GM18520 (cell line): ENCODE results near the gene GMPR.

Source experiments
- ATAC-seq: cut with Tn5 transposase; IDR thresholded peaks from one replicate; pipeline ENCODE4 v1.9.1; 2021; ENCODE audit not compliant: unreplicated experiment

GMPR gene

GRCh38 chr6:16270178-16270794 is 31.9 kb downstream of the GMPR start:
- no peak for ATAC-seq

GRCh38 chr6:16271428-16271827 is 33.0 kb downstream of the GMPR start:
- no peak for ATAC-seq

DNA sequence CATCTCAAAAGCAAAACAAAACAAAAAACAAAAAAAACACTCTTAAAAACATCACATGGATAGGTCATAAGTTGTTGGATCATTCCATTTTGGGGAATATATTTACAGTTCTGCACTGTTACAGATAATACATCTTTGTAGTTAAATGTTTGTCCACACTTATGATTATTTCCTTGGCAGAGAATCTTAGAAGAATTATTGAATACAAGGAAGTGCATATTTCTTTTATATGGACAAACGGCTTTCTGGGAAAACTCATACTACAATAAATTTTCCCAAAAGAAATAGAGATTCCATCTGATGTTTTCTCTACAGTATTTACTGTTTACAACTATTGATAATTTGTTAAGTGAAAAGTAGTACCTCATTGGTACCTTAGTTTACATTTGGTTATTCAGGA is 33.8 kb downstream of the GMPR start:
- ATAC-seq = no peak

DNA sequence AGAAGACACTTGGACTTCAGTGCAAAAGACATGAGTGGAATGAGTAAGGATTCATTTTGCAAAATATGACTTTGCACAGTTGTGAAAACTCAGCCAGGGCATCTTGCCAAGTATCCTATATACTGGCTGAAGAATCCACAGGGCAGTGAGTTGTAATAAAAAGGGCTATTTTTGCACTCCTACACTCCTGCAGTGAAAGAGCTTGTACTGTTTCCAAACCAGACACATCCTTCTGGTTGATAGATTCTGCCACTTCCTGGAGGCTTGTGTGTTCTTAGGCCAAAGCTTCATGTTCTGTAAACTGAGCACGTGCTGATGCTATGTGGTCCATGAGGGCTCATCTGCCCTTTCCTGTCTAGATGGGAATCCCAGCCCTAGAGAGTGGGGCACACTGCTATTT is 34.9 kb downstream of the GMPR start:
- ATAC-seq = no peak

DNA sequence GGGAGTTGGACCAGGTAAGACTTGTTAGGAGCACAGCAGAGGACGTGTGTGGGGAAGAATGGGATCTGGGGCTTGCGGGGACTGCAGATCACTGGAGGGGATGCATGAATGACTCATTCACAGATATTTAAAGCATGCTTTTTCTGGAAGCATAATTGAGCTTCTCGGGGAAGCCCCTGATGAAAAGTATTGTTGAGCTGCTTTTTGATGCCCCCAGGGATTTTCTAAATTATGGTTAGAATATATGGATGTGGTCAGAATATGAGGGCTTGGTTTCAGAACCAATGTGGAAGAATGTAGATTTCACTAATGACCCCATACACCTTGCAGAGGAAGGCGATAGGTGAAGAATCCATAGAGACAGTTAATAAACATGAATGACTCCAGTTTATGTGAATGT is 36.1 kb downstream of the GMPR start:
- ATAC-seq = no peak

- ATAC-seq = no peak
These were observed 36.6 kb downstream of the GMPR start for GRCh38 chr6:16274885-16275589.

- ATAC-seq = no peak
These were observed 39.0 kb downstream of the GMPR start for GRCh38 chr6:16277101-16277981.

GRCh38 chr6:16278048-16278724 is 39.8 kb downstream of the GMPR start:
- ATAC-seq = no peak

DNA sequence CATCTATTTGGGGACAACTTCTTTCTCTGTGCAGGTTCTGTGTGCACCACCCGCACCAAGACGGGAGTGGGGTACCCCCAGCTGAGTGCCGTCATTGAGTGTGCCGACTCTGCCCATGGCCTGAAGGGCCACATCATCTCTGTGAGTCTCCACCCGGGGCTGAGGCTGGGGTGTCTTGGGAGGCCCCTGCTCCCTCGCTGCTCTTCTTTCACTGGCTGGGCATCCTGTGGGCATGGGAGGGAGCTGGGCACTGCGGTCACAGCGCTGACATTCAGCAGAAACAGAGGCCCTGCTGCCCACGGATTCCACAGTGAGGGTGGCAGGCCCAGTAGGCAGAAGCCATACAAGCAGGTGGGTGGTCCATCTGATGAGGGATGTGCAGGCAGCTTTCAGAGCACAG is 40.4 kb downstream of the GMPR start:
- no peak for ATAC-seq

DNA sequence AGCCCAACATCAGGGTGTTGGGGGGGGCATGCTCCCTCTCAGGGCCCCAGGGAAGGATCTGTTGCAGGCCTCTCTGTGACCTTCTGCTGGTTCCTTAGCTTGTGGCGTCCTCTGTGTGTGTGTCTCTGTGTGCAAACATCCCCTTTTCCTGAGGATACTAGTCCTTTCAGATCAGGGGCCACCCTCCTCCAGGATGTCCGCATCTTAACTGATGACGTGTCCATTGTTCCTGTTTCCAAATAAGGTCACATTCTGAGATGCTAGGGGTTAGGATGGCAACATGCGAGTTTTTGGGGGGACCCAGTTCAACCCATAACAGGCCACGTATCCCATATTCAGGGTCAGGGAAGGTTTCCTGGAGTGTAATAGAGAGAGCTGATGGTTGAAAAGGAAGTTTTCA is 40.9 kb downstream of the GMPR start:
- ATAC-seq = no peak

DNA sequence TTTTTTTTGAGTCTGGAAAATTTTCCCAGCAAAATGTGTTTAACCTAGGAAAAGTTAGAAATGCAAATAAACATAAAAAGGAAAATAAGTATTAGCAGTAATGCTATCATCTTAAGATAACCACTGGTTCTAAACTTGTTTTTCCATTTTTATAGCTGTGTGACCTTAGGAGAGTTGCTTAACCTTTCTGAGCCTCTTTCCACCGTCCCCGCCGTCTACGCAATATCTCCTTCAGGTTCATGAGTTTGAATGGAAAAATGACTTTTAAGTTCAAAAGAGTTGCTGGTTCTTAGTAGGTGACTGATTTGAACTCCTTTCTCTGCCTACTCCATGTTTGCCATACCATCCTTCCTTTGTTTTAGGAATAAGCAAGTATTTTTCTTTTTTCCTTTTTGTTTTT is 44.0 kb downstream of the GMPR start:
- ATAC-seq = no peak

GRCh38 chr6:16284472-16284871 is 46.1 kb downstream of the GMPR start:
- ATAC-seq = no peak

- no peak for ATAC-seq
These were observed 47.2 kb downstream of the GMPR start for GRCh38 chr6:16285467-16286150.

- no peak for ATAC-seq
These were observed 47.8 kb downstream of the GMPR start for GRCh38 chr6:16286151-16286522.

DNA sequence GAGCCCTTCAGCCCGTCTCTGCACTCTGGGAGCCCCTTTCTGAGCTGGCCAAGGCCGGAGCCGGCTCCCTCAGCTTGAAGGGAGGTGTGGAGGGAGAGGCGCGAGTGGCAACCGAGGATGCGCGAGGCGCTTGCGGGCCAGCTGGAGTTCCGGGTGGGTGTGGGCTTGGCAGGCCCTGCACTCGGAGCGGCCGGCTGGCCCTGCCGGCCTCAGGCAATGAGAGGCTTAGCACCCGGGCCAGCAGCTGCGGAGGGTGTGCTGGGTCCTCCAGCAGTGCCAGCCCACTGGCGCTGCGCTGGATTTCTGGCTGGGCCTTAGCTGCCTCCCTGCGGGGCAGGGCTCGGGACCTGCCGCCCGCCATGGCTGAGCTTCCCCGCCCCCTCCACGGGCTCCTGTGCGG is 49.8 kb downstream of the GMPR start:
- ATAC-seq = no peak

- no peak for ATAC-seq
These were observed 53.4 kb downstream of the GMPR start for GRCh38 chr6:16291739-16292138.

DNA sequence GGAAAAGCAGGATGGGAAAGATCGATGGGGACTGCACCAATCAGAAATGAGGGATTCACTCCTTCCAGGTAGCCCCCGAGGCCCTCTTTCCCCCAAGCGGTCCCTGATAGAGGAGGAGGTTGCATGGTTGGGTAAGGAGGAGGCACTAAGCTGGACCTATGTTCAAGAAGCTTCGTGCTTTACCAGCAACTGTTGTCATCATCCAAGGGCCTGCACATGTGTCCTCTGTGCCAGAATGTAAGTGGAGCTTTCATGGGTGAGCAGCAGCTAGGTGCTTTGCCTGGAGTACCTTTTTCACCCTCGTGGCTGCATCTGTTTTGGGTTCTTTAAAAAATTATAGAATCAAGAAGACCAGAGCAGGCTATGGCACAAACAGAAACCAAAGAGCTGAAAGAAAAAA is 54.0 kb downstream of the GMPR start:
- ATAC-seq = no peak

DNA sequence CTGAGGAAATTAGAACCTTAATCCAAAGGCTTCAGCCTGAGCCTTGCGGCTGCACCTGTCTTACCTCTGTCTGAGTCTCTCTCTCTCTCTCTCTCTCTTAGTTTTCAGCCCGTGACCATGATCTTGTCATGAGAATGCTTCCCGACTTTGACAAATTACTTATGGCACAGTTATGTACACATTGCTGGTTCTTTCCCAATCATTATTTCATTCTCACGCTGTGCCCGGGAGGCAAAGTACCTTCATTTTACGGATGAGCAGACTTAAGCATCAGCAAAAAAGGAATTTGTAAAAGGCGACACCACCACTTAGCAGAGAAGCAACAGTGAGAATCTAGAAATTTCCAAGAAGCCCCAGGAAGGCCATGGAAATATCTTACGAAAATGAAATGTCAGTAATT is 54.6 kb downstream of the GMPR start:
- no peak for ATAC-seq

GRCh38 chr6:16294371-16294770 is 56.0 kb downstream of the GMPR start:
- no peak for ATAC-seq

DNA sequence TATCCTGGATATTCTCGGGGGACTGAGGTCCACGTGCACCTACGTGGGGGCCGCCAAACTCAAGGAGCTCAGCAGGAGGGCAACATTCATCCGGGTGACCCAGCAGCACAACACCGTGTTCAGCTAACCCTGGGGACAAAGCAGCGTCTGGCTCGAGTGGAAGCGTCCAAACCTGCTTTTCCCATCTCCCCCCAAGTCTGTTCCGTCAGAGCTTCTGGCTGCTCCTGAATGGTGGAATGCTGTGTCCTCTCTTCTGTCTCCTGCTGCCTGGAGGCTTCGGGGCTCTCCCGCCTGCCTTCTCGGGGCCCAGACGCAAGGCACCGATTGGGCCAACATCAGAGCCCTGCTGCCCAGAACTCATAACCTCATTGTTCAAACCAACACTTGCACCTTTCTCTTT is 56.7 kb downstream of the GMPR start:
- ATAC-seq = no peak

DNA sequence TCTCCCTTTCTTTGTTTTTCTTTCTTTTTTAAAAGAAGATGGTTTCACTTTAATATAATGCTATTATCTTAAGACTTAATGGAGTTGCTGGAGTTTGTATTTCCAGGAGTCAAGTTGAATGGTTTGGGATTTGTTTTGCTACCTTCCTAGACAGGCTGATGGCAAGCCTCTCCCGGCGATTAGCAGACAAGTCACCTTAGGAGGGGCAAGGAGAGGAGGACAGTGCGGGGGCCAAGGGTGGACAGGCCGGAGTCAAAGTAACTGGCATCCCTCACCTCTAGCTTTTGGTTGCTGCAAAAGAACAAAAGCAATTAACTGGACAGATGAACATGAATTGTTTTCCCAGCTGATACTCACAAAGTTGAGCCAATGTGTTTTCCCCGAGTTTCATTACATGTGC is 57.1 kb downstream of the GMPR start:
- no peak for ATAC-seq
